Measurements from ENCODE around the gene HIVEP1. TPM values are rescaled to one million over a fixed set of nuclear protein-coding genes. Genes with fewer than 3 reads are reported as not detected.

Gene HIVEP1
- total and polyA plus RNA-seq, 2 of the 8 experiments (the other 6 are each of a cell fraction or from before 2014, with no cell fraction given), result 22.6 to 23.1 TPM

- no peak overlapping the region for H3K23ac ChIP-seq (ENCODE audit: insufficient read length)
- no peak for FAIRE-seq
- H3K56ac ChIP-seq (replicated peaks; ENCODE audit: insufficient read length, low read depth, low read length), result no peak overlapping the region
- H4K20me1 ChIP-seq (replicated peaks in 1 of 2; ENCODE audit: control insufficient read depth in 1 of 2, insufficient read depth in 2 of 2, low read length in 2 of 2), result no peaks in the 10 kb centered on the region
- POLR2A ChIA-PET (ENCODE audit: partially characterized antibody), result no interaction called here
- H3K27me3 ChIP-seq (replicated peaks in 1 of 4; ENCODE audit: control insufficient read depth in 3 of 4, extremely low read depth in 1 of 4, insufficient read depth in 3 of 4, low read length in 3 of 4), result 0 out of 7 replicates have a peak, but pooled peaks cover 0 to 2% (median 0%) of the 10 kb centered on the region in 4 experiments
- no peak for DNase-seq (ENCODE audit: low read depth in 1 of 2, low spot score in 2 of 2)
- H3K36me3 ChIP-seq (ENCODE audit: control insufficient read depth in 2 of 4, insufficient read depth in 4 of 4, low read length in 3 of 4), result no peaks in the 10 kb centered on the region
- CTCF ChIA-PET (ENCODE audit: partially characterized antibody), result interaction anchor here (1.4 kb wide), 1 partner anchor 28 kb away, joined by 3 read pairs; no protein-coding TSS in a partner anchor
- no peak overlapping the region for H3K4ac ChIP-seq (replicated peaks; ENCODE audit: insufficient read length, low read depth, low read length)
- H3K79me2 ChIP-seq (ENCODE audit: control insufficient read depth in 1 of 2, insufficient read depth in 2 of 2, low read length in 2 of 2), result no peaks in the 10 kb centered on the region
- H4K5ac ChIP-seq (ENCODE audit: insufficient read length, low read depth, low read length), result no peak overlapping the region
- no peaks in the 10 kb centered on the region for H3K79me1 ChIP-seq (ENCODE audit: low read depth, low read length)
- no peak overlapping the region for H3K4me2 ChIP-seq (ENCODE audit: insufficient read depth in 1 of 2, low read depth in 2 of 2, low read length in 2 of 2)
- H2BK15ac ChIP-seq (ENCODE audit: low read length), result no peak overlapping the region
- H4K91ac ChIP-seq (replicated peaks; ENCODE audit: insufficient read length, low read length), result no peak overlapping the region
- TF ChIP-seq POLR2A (IDR thresholded peaks at IDR 0.05; ENCODE audit: control extremely low read depth in 1 of 2, low read depth in 2 of 2, low read length in 2 of 2) (no peak), RFX5 (IDR thresholded peaks at IDR 0.05; ENCODE audit: borderline replicate concordance, low read depth, low read length) (no peak)
- no peak overlapping the region for H2BK5ac ChIP-seq (ENCODE audit: low read depth, low read length)
- H3K27ac ChIP-seq (ENCODE audit: low read depth, low read length), result no peak overlapping the region
- H3K9ac ChIP-seq (replicated peaks in 1 of 4; ENCODE audit: extremely low read depth in 1 of 4, low read depth in 3 of 4, low read length in 3 of 4), result no peak overlapping the region
- H2BK120ac ChIP-seq (replicated peaks; ENCODE audit: low read depth, low read length), result no peak overlapping the region
- no peak overlapping the region for H3K4me3 ChIP-seq (ENCODE audit: extremely low read depth in 1 of 4, insufficient read depth in 2 of 4, low read depth in 3 of 4, low read length in 4 of 4)
- H2AFZ ChIP-seq (ENCODE audit: low read length), result no peak overlapping the region
- H3K14ac ChIP-seq (ENCODE audit: insufficient read length), result no peak overlapping the region
- H3K9me3 ChIP-seq (ENCODE audit: insufficient read depth in 2 of 2, low read depth in 1 of 2, low read length in 1 of 2), result no peaks in the 10 kb centered on the region
- no peaks in the 10 kb centered on the region; the same call in 1 of the 2 replicates for H3K23me2 ChIP-seq (ENCODE audit: low read depth, low read length)
- no peak overlapping the region for H4K8ac ChIP-seq (ENCODE audit: extremely low read depth, insufficient read depth, low read length)
- no peak overlapping the region for H3K18ac ChIP-seq (ENCODE audit: extremely low read depth, low read length)
- H2AK5ac ChIP-seq (ENCODE audit: low read depth, low read length), result no peak overlapping the region
- no peak overlapping the region for H2BK20ac ChIP-seq (ENCODE audit: low read length)
- no peaks in the 10 kb centered on the region for H3K4me1 ChIP-seq (replicated peaks in 1 of 4; ENCODE audit: control insufficient read depth in 3 of 4, insufficient read depth in 4 of 4, low read length in 3 of 4)
- H2BK12ac ChIP-seq (ENCODE audit: low read depth, low read length), result no peak overlapping the region
Measured at GRCh38 chr6:12000174-12000573, 11.9 kb upstream of the HIVEP1 start.
